Suprapubic skin (tissue), 4 donors: ENCODE measurements around the gene CASP3. TPM values are rescaled to one million over a fixed set of nuclear protein-coding genes. Genes with fewer than 3 reads are reported as not detected.

Experiments
- DNase-seq, 2 donors: peaks; one replicate each; pipeline ENCODE4 v3.0.0-alpha.2; 2019; ENCODE audit warnings: low spot score in 2 of 2
- H3K27ac ChIP-seq: fragments of 200-600 bp; sonication (generic); one replicate; pipeline ENCODE4 v1.5.1; 2019
- H3K27me3 ChIP-seq: fragments of 200-600 bp; sonication (generic); one replicate; pipeline ENCODE4 v1.5.1; 2019
- H3K36me3 ChIP-seq: fragments of 200-600 bp; sonication (generic); one replicate; pipeline ENCODE4 v1.5.1; 2019
- H3K4me1 ChIP-seq: fragments of 200-600 bp; sonication (generic); one replicate; pipeline ENCODE4 v1.5.1; 2019
- H3K4me3 ChIP-seq: fragments of 200-600 bp; sonication (generic); one replicate; pipeline ENCODE4 v1.5.1; 2019; ENCODE audit warnings: mild to moderate bottlenecking
- H3K9me3 ChIP-seq: fragments of 200-600 bp; sonication (generic); one replicate; pipeline ENCODE4 v1.5.1; 2019
- CTCF ChIP-seq, 2 donors: fragments of 200-600 bp in 1 of 2; fragments of 450-650 bp in 1 of 2; sonication (generic) in 1 of 2; IDR thresholded peaks; one replicate each; pipeline ENCODE4 v1.5.1; 2016 to 2019; ENCODE audit warnings: antibody characterized with exemption in 2 of 2, mild to moderate bottlenecking in 1 of 2, moderate library complexity in 1 of 2
- EP300 ChIP-seq: sonication (generic); formaldehyde crosslinking; IDR thresholded peaks from one replicate; pipeline ENCODE4 v1.6.1; 2017; ENCODE audit warnings: antibody characterized with exemption
- POLR2A ChIP-seq, 2 donors: fragments of 450-650 bp; IDR thresholded peaks; one replicate each; pipeline ENCODE4 v1.6.1; 2017; ENCODE audit warnings: antibody characterized with exemption in 2 of 2, mild to moderate bottlenecking in 2 of 2, moderate library complexity in 2 of 2
- POLR2AphosphoS5 ChIP-seq, 3 donors: sonication (generic); formaldehyde crosslinking; IDR thresholded peaks; one replicate each; pipeline ENCODE4 v1.6.1; 2017; ENCODE audit warnings: antibody characterized with exemption in 3 of 3
- WGBS: methylation state at CpG from one replicate; pipeline ENCODE4 v1.1.5; 2018; 5-methylcytosine and 5-hydroxymethylcytosine counted together
- total RNA-seq, 4 donors: library from RNA; depleted of rRNA; stranded (reverse); fragments of >200 nt; gene quantifications; one replicate each; pipeline ENCODE4 v1.1.0, GENCODE V29; 2016

The CASP3 gene
- 10 to 100 TPM; 13.4 to 16.6 (median 15.0) TPM for total RNA-seq

GRCh38 chr4:184649026-184649970, at the start of gene CASP3, which contains the start of gene PRIMPOL:
Gene CASP3 (minus strand): TSS chr4:184649447. CDS start chr4:184638453, 10,994 bp downstream.
Gene PRIMPOL (plus strand): TSS chr4:184649738. CDS start chr4:184657141, 7,403 bp downstream.
- Histone ChIP-seq H3K4me1 (peaks cover 41% of the 10 kb centered on the region), H3K4me3 (peak within 1 kb of the TSS; percentile 99), H3K9me3 (no peaks in the 10 kb centered on the region), H3K36me3 (peaks cover 12% of the 10 kb centered on the region), H3K27ac (peak within 1 kb of the TSS; percentile 96), H3K27me3 (no peaks in the 10 kb centered on the region)
- TF ChIP-seq POLR2AphosphoS5 (IDR thresholded peaks at IDR 0.05) (peak in 2 of 3 donors; percentile 43 to 90), EP300 (no peak), POLR2A (IDR thresholded peaks at IDR 0.05) (peak; percentile 46 to 76), CTCF (IDR thresholded peaks at IDR 0.05) (peak in 1 of 2 donors; percentile 41)
- WGBS = 0% methylated on average over 36 of the region's 90 CpGs
- DNase-seq = peak; percentile 98

GRCh38 chr4:184697956-184698355, 48.7 kb upstream of the CASP3 start:
- TF ChIP-seq CTCF (IDR thresholded peaks at IDR 0.05) (no peak), POLR2A (IDR thresholded peaks at IDR 0.05) (no peak), POLR2AphosphoS5 (IDR thresholded peaks at IDR 0.05) (no peak), EP300 (no peak)
- DNase-seq = no peak
- H3K27me3 ChIP-seq = no peaks in the 10 kb centered on the region
- H3K4me1 ChIP-seq = peaks cover 6% of the 10 kb centered on the region
- 87% methylated on average over 3 of the region's 3 CpGs for WGBS
- H3K36me3 ChIP-seq = peaks cover 10% of the 10 kb centered on the region
- no peaks in the 10 kb centered on the region for H3K9me3 ChIP-seq
- no peak overlapping the region for H3K4me3 ChIP-seq
- H3K27ac ChIP-seq = no peak overlapping the region

- DNase-seq = no peak
Observed at GRCh38 chr4:184695178-184695896, 46.1 kb upstream of the CASP3 start.

GRCh38 chr4:184694412-184694956, 45.2 kb upstream of the CASP3 start:
- Histone ChIP-seq H3K9me3 (no peaks in the 10 kb centered on the region), H3K27ac (no peak overlapping the region), H3K4me3 (no peak overlapping the region), H3K4me1 (peaks cover 6% of the 10 kb centered on the region), H3K36me3 (peaks cover 10% of the 10 kb centered on the region), H3K27me3 (no peaks in the 10 kb centered on the region)
- no peak for TF ChIP-seq EP300
- no peak for TF ChIP-seq CTCF (IDR thresholded peaks at IDR 0.05)
- no peak for TF ChIP-seq POLR2AphosphoS5 (IDR thresholded peaks at IDR 0.05)
- TF ChIP-seq POLR2A (IDR thresholded peaks at IDR 0.05) = no peak
- no peak for DNase-seq

More at GRCh38 chr4:184695178-184695896, 46.1 kb upstream of the CASP3 start:
- Histone ChIP-seq H3K9me3 (no peaks in the 10 kb centered on the region), H3K27me3 (no peaks in the 10 kb centered on the region), H3K4me1 (peaks cover 6% of the 10 kb centered on the region), H3K4me3 (no peak overlapping the region), H3K27ac (no peak overlapping the region), H3K36me3 (peaks cover 10% of the 10 kb centered on the region)
- WGBS = 54% methylated on average over 3 of the region's 3 CpGs
- TF ChIP-seq EP300 (no peak), CTCF (IDR thresholded peaks at IDR 0.05) (no peak), POLR2A (IDR thresholded peaks at IDR 0.05) (no peak), POLR2AphosphoS5 (IDR thresholded peaks at IDR 0.05) (no peak)
